Hematopoietic multipotent progenitor cell treated with erythropoietin and hydrocortisone succinate and interleukin-3 and kit ligand, for 8 days (in vitro differentiated cells): ENCODE measurements around the gene HAX1.
"Not testable (repeated sequence)": the region's sequence is repeated elsewhere in the genome, so short reads cannot be mapped to it uniquely, and the experiment has no call there.

ENCODE experiments used
- DNase-seq: peaks from one replicate; pipeline ENCODE4 v3.0.0-alpha.2; 2015

Gene HAX1

GRCh38 chr1:154272217-154272998 lies at the start of gene HAX1:
TSS of gene HAX1 (plus strand) at chr1:154272629. CDS start at chr1:154272724, 95 bp downstream.
- peak; percentile 99 for DNase-seq

GRCh38 chr1:154222918-154223317 lies 49.5 kb upstream of the HAX1 start:
- DNase-seq: no peak

GRCh38 chr1:154223621-154224020 lies 48.8 kb upstream of the HAX1 start:
- no peak for DNase-seq

- DNase-seq: no peak
Measured at GRCh38 chr1:154225370-154225769, 47.1 kb upstream of the HAX1 start.

GRCh38 chr1:154231112-154231511 lies 41.3 kb upstream of the HAX1 start:
- not testable (repeated sequence) for DNase-seq

- not testable (repeated sequence) for DNase-seq
Measured at GRCh38 chr1:154233127-154233526, 39.3 kb upstream of the HAX1 start.

GRCh38 chr1:154236855-154237254 lies 35.6 kb upstream of the HAX1 start:
- DNase-seq: no peak

- no peak for DNase-seq
Measured at GRCh38 chr1:154237435-154237834, 35.0 kb upstream of the HAX1 start.

- DNase-seq: no peak
Measured at GRCh38 chr1:154237880-154238506, 34.4 kb upstream of the HAX1 start.

- no peak for DNase-seq
Measured at GRCh38 chr1:154239491-154239890, 32.9 kb upstream of the HAX1 start.

GRCh38 chr1:154240294-154240833 lies 32.1 kb upstream of the HAX1 start:
- no peak for DNase-seq

GRCh38 chr1:154241703-154242351 lies 30.6 kb upstream of the HAX1 start:
- peak; percentile 49 for DNase-seq

GRCh38 chr1:154253671-154254070 lies 18.8 kb upstream of the HAX1 start:
- no peak for DNase-seq

- DNase-seq: no peak
Measured at GRCh38 chr1:154256686-154257085, 15.7 kb upstream of the HAX1 start.

- no peak for DNase-seq
Measured at GRCh38 chr1:154258784-154259183, 13.6 kb upstream of the HAX1 start.

- DNase-seq: no peak
Measured at GRCh38 chr1:154260127-154260526, 12.3 kb upstream of the HAX1 start.

- peak; percentile 37 for DNase-seq
Measured at GRCh38 chr1:154263465-154264332, 8.7 kb upstream of the HAX1 start.

- no peak for DNase-seq
Measured at GRCh38 chr1:154264454-154264853, 8.0 kb upstream of the HAX1 start.

GRCh38 chr1:154265586-154265985 lies 6.8 kb upstream of the HAX1 start:
- no peak for DNase-seq

- DNase-seq: no peak
Measured at GRCh38 chr1:154270833-154271232, 1.6 kb upstream of the HAX1 start.

GRCh38 chr1:154272999-154273563 lies 652 bp downstream of the HAX1 start:
- no peak for DNase-seq

- peak; percentile 39 for DNase-seq
Measured at GRCh38 chr1:154276797-154277196, 4.4 kb downstream of the HAX1 start.
